ENCODE results near the gene SUV39H2.
"Not testable (repeated sequence)": the region's sequence is repeated elsewhere in the genome, so short reads cannot be mapped to it uniquely, and the experiment has no call there.

Gene SUV39H2

GRCh38 chr10:14878266-14879123 lies at the start of gene SUV39H2:
Gene SUV39H2, plus strand, starts transcription at chr10:14878866. Its CDS starts 23 bp downstream, at chr10:14878889.
- DNase-seq (ENCODE audit: low read depth), result peak; percentile 59

- no peak for DNase-seq (ENCODE audit: low read depth)
Measured at GRCh38 chr10:14833106-14833505, 45.6 kb upstream of the SUV39H2 start.

GRCh38 chr10:14836208-14836607 lies 42.5 kb upstream of the SUV39H2 start:
- DNase-seq (ENCODE audit: low read depth), result no peak

GRCh38 chr10:14837003-14837756 lies 41.5 kb upstream of the SUV39H2 start:
- DNase-seq (ENCODE audit: low read depth), result peak; percentile 10

- DNase-seq (ENCODE audit: low read depth), result peak; percentile 97
Measured at GRCh38 chr10:14837757-14838581, 40.7 kb upstream of the SUV39H2 start, which contains the start of the genes CDNF, HSPA14 and MSANTD7. Gene CDNF, minus strand, starts transcription at chr10:14838037. Its CDS starts 91 bp downstream, at chr10:14837946. Gene HSPA14, plus strand, starts transcription at chr10:14838306. Its CDS starts 97 bp downstream, at chr10:14838403. Gene MSANTD7, plus strand, starts transcription at chr10:14838306. Its CDS starts 3,979 bp downstream, at chr10:14842285.

GRCh38 chr10:14838582-14839304 lies 39.9 kb upstream of the SUV39H2 start:
- DNase-seq (ENCODE audit: low read depth), result no peak

GRCh38 chr10:14839305-14839695 lies 39.4 kb upstream of the SUV39H2 start:
- no peak for DNase-seq (ENCODE audit: low read depth)

- DNase-seq (ENCODE audit: low read depth), result no peak
Measured at GRCh38 chr10:14840178-14840577, 38.5 kb upstream of the SUV39H2 start.

GRCh38 chr10:14843327-14843988 lies 35.2 kb upstream of the SUV39H2 start:
- no peak for DNase-seq (ENCODE audit: low read depth)

- DNase-seq (ENCODE audit: low read depth), result no peak
Measured at GRCh38 chr10:14844948-14845347, 33.7 kb upstream of the SUV39H2 start.

GRCh38 chr10:14852236-14852635 lies 26.4 kb upstream of the SUV39H2 start:
- no peak for DNase-seq (ENCODE audit: low read depth)

GRCh38 chr10:14855453-14855852 lies 23.2 kb upstream of the SUV39H2 start:
- no peak for DNase-seq (ENCODE audit: low read depth)

- DNase-seq (ENCODE audit: low read depth), result no peak
Measured at GRCh38 chr10:14858338-14858960, 20.2 kb upstream of the SUV39H2 start.

GRCh38 chr10:14859043-14859442 lies 19.6 kb upstream of the SUV39H2 start:
- no peak for DNase-seq (ENCODE audit: low read depth)

- DNase-seq (ENCODE audit: low read depth), result no peak
Measured at GRCh38 chr10:14859775-14860174, 18.9 kb upstream of the SUV39H2 start.

- no peak for DNase-seq (ENCODE audit: low read depth)
Measured at GRCh38 chr10:14860791-14861190, 17.9 kb upstream of the SUV39H2 start.

GRCh38 chr10:14864466-14864865 lies 14.2 kb upstream of the SUV39H2 start:
- DNase-seq (ENCODE audit: low read depth), result not testable (repeated sequence)

GRCh38 chr10:14864871-14865270 lies 13.8 kb upstream of the SUV39H2 start:
- not testable (repeated sequence) for DNase-seq (ENCODE audit: low read depth)

GRCh38 chr10:14873090-14873760 lies 5.4 kb upstream of the SUV39H2 start:
- DNase-seq (ENCODE audit: low read depth), result peak; percentile 58

GRCh38 chr10:14875941-14876340 lies 2.7 kb upstream of the SUV39H2 start:
- DNase-seq (ENCODE audit: low read depth), result no peak

Measured in non-pigmented ciliary epithelial cell (primary cell).